ENCODE data around the gene NME3. TPM values are rescaled to one million over a fixed set of nuclear protein-coding genes. Genes with fewer than 3 reads are reported as not detected.

NME3 gene
- total and polyA plus RNA-seq, 4 donors, result 21.6 to 86.2 (median 80.0) TPM

GRCh38 chr16:1757714-1758461 is 13.5 kb downstream of the NME3 start:
- H3K27me3 ChIP-seq (ENCODE audit: control insufficient read depth, insufficient read depth, low read length), result no peaks in the 10 kb centered on the region
- DNase-seq (ENCODE audit: low read depth in 4 of 6, low spot score in 6 of 6), result no peak
- H3K36me3 ChIP-seq (ENCODE audit: control insufficient read depth, insufficient read depth, low read length), result peaks cover 92% of the 10 kb centered on the region
- 91% methylated on average over 31 of the region's 37 CpGs for WGBS (ENCODE audit: insufficient coverage)
- H3K4me1 ChIP-seq (ENCODE audit: control insufficient read depth, insufficient read depth, low read length), result peaks cover 5% of the 10 kb centered on the region
- no peak overlapping the region for H3K4me3 ChIP-seq (ENCODE audit: low read depth, low read length)
- no peak overlapping the region for H3K27ac ChIP-seq (ENCODE audit: low read depth, low read length)
- no peaks in the 10 kb centered on the region for H3K9me3 ChIP-seq (ENCODE audit: control insufficient read depth, insufficient read depth, low read length)

- peaks cover 5% of the 10 kb centered on the region for H3K4me1 ChIP-seq (ENCODE audit: control insufficient read depth, insufficient read depth, low read length)
- H3K4me3 ChIP-seq (ENCODE audit: low read depth, low read length), result no peak overlapping the region
These were observed 17.1 kb downstream of the NME3 start for GRCh38 chr16:1754204-1754603.

GRCh38 chr16:1752853-1753252 is 18.5 kb downstream of the NME3 start:
- H3K36me3 ChIP-seq (ENCODE audit: control insufficient read depth, insufficient read depth, low read length), result peaks cover 94% of the 10 kb centered on the region
- H3K27ac ChIP-seq (ENCODE audit: low read depth, low read length), result no peak overlapping the region
- no peak for DNase-seq (ENCODE audit: low read depth in 4 of 6, low spot score in 6 of 6)
- H3K9me3 ChIP-seq (ENCODE audit: control insufficient read depth, insufficient read depth, low read length), result no peaks in the 10 kb centered on the region
- H3K27me3 ChIP-seq (ENCODE audit: control insufficient read depth, insufficient read depth, low read length), result no peaks in the 10 kb centered on the region
- 98% methylated on average over 6 of the region's 14 CpGs for WGBS (ENCODE audit: insufficient coverage)
- H3K4me3 ChIP-seq (ENCODE audit: low read depth, low read length), result no peak overlapping the region
- H3K4me1 ChIP-seq (ENCODE audit: control insufficient read depth, insufficient read depth, low read length), result no peaks in the 10 kb centered on the region

More at GRCh38 chr16:1754204-1754603, 17.1 kb downstream of the NME3 start:
- Histone ChIP-seq H3K36me3 (ENCODE audit: control insufficient read depth, insufficient read depth, low read length) (peaks cover 94% of the 10 kb centered on the region), H3K9me3 (ENCODE audit: control insufficient read depth, insufficient read depth, low read length) (no peaks in the 10 kb centered on the region), H3K27ac (ENCODE audit: low read depth, low read length) (no peak overlapping the region), H3K27me3 (ENCODE audit: control insufficient read depth, insufficient read depth, low read length) (no peaks in the 10 kb centered on the region)
- WGBS (ENCODE audit: insufficient coverage), result 96% methylated on average over 10 of the region's 12 CpGs
- DNase-seq (ENCODE audit: low read depth in 4 of 6, low spot score in 6 of 6), result no peak

- WGBS (ENCODE audit: insufficient coverage), result 96% methylated on average over 16 of the region's 16 CpGs
- DNase-seq (ENCODE audit: low read depth in 4 of 6, low spot score in 6 of 6), result no peak
- Histone ChIP-seq H3K4me1 (ENCODE audit: control insufficient read depth, insufficient read depth, low read length) (no peaks in the 10 kb centered on the region), H3K27ac (ENCODE audit: low read depth, low read length) (no peak overlapping the region), H3K36me3 (ENCODE audit: control insufficient read depth, insufficient read depth, low read length) (peaks cover 97% of the 10 kb centered on the region), H3K4me3 (ENCODE audit: low read depth, low read length) (no peak overlapping the region), H3K9me3 (ENCODE audit: control insufficient read depth, insufficient read depth, low read length) (no peaks in the 10 kb centered on the region), H3K27me3 (ENCODE audit: control insufficient read depth, insufficient read depth, low read length) (no peaks in the 10 kb centered on the region)
These were observed 19.4 kb downstream of the NME3 start for GRCh38 chr16:1751946-1752345.

- Histone ChIP-seq H3K9me3 (ENCODE audit: control insufficient read depth, insufficient read depth, low read length) (no peaks in the 10 kb centered on the region), H3K36me3 (ENCODE audit: control insufficient read depth, insufficient read depth, low read length) (peaks cover 99% of the 10 kb centered on the region), H3K4me1 (ENCODE audit: control insufficient read depth, insufficient read depth, low read length) (no peaks in the 10 kb centered on the region), H3K27me3 (ENCODE audit: control insufficient read depth, insufficient read depth, low read length) (no peaks in the 10 kb centered on the region), H3K4me3 (ENCODE audit: low read depth, low read length) (no peak overlapping the region), H3K27ac (ENCODE audit: low read depth, low read length) (no peak overlapping the region)
- WGBS (ENCODE audit: insufficient coverage), result 97% methylated on average over 20 of the region's 29 CpGs
- no peak for DNase-seq (ENCODE audit: low read depth in 4 of 6, low spot score in 6 of 6)
These were observed 21.9 kb downstream of the NME3 start for GRCh38 chr16:1749152-1750117.

- WGBS (ENCODE audit: insufficient coverage), result 91% methylated on average over 10 of the region's 11 CpGs
- DNase-seq (ENCODE audit: low read depth in 4 of 6, low spot score in 6 of 6), result no peak
- no peak overlapping the region for H3K27ac ChIP-seq (ENCODE audit: low read depth, low read length)
These were observed 23.4 kb downstream of the NME3 start for GRCh38 chr16:1747934-1748333.

GRCh38 chr16:1746693-1747195 is 24.6 kb downstream of the NME3 start:
- Histone ChIP-seq H3K36me3 (ENCODE audit: control insufficient read depth, insufficient read depth, low read length) (peaks cover 99% of the 10 kb centered on the region), H3K4me3 (ENCODE audit: low read depth, low read length) (no peak overlapping the region), H3K9me3 (ENCODE audit: control insufficient read depth, insufficient read depth, low read length) (no peaks in the 10 kb centered on the region), H3K4me1 (ENCODE audit: control insufficient read depth, insufficient read depth, low read length) (no peaks in the 10 kb centered on the region), H3K27me3 (ENCODE audit: control insufficient read depth, insufficient read depth, low read length) (no peaks in the 10 kb centered on the region), H3K27ac (ENCODE audit: low read depth, low read length) (no peak overlapping the region)
- DNase-seq (ENCODE audit: low read depth in 4 of 6, low spot score in 6 of 6), result no peak
- 95% methylated on average over 31 of the region's 31 CpGs for WGBS (ENCODE audit: insufficient coverage)

More at GRCh38 chr16:1747934-1748333, 23.4 kb downstream of the NME3 start:
- Histone ChIP-seq H3K36me3 (ENCODE audit: control insufficient read depth, insufficient read depth, low read length) (peaks cover 99% of the 10 kb centered on the region), H3K9me3 (ENCODE audit: control insufficient read depth, insufficient read depth, low read length) (no peaks in the 10 kb centered on the region), H3K4me3 (ENCODE audit: low read depth, low read length) (no peak overlapping the region), H3K4me1 (ENCODE audit: control insufficient read depth, insufficient read depth, low read length) (no peaks in the 10 kb centered on the region), H3K27me3 (ENCODE audit: control insufficient read depth, insufficient read depth, low read length) (no peaks in the 10 kb centered on the region)

- no peaks in the 10 kb centered on the region for H3K27me3 ChIP-seq (ENCODE audit: control insufficient read depth, insufficient read depth, low read length)
- DNase-seq (ENCODE audit: low read depth in 4 of 6, low spot score in 6 of 6), result no peak
- no peak overlapping the region for H3K27ac ChIP-seq (ENCODE audit: low read depth, low read length)
- H3K4me1 ChIP-seq (ENCODE audit: control insufficient read depth, insufficient read depth, low read length), result no peaks in the 10 kb centered on the region
- peaks cover 99% of the 10 kb centered on the region for H3K36me3 ChIP-seq (ENCODE audit: control insufficient read depth, insufficient read depth, low read length)
- no peak overlapping the region for H3K4me3 ChIP-seq (ENCODE audit: low read depth, low read length)
- no peaks in the 10 kb centered on the region for H3K9me3 ChIP-seq (ENCODE audit: control insufficient read depth, insufficient read depth, low read length)
- WGBS (ENCODE audit: insufficient coverage), result 90% methylated on average over 29 of the region's 29 CpGs
These were observed 25.2 kb downstream of the NME3 start for GRCh38 chr16:1745900-1746692.
